ENCODE results near the gene HIGD1A. TPM values are rescaled to one million over a fixed set of nuclear protein-coding genes. Genes with fewer than 3 reads are reported as not detected.
A peak's percentile ranks its signal among the peaks of the same experiment; 100 is the strongest.

The HIGD1A gene
- polyA plus RNA-seq, 1 of the 3 experiments (the other 2 are of a cell fraction): 72.1 TPM

- 74% methylated on average over 2 of the region's 2 CpGs for WGBS (ENCODE audit: low lambda C conversion rate)
- ChIA-PET POLR2A (no interaction called here), CTCF (interaction anchor here (0.9 to 2.9 kb wide), 4 partner anchors 11 to 18 kb away, joined by 3 to 16 read pairs (median 4); no protein-coding TSS in a partner anchor)
- H3K4me2 ChIP-seq: no peak overlapping the region
- H3F3A ChIP-seq (replicated peaks; ENCODE audit: insufficient read depth): no peaks in the 10 kb centered on the region
- peaks cover 0 to 18% of the 10 kb centered on the region in 2 experiments; a peak in 1 of 4 replicates for H3K4me1 ChIP-seq (ENCODE audit: control insufficient read depth in 1 of 2, insufficient read depth in 2 of 2, low read depth in 1 of 2, low read length in 1 of 2)
- H3K4me3 ChIP-seq (ENCODE audit: low read depth in 2 of 2, low read length in 1 of 2): no peak overlapping the region
- H3K9me2 ChIP-seq: no peaks in the 10 kb centered on the region
- TF ChIP-seq TAF1 (IDR thresholded peaks at IDR 0.05; ENCODE audit: borderline replicate concordance, low read depth, low read length) (no peak), NRF1 (IDR thresholded peaks at IDR 0.05; ENCODE audit: low read depth, low read length) (no peak), NFIC (IDR thresholded peaks at IDR 0.05; ENCODE audit: borderline replicate concordance) (no peak), FOXM1 (IDR thresholded peaks at IDR 0.05; ENCODE audit: low read depth) (0 out of 2 replicates have a peak, but pooled peaks have one; percentile 49), RXRA (IDR thresholded peaks at IDR 0.05; ENCODE audit: borderline replicate concordance, low read depth) (no peak)
- H3K9ac ChIP-seq: no peak overlapping the region
- H3K27me3 ChIP-seq (ENCODE audit: insufficient read depth): no peaks in the 10 kb centered on the region
- H2AFZ ChIP-seq (ENCODE audit: low read depth): no peak overlapping the region
- no peaks in the 10 kb centered on the region for H4K20me1 ChIP-seq (ENCODE audit: insufficient read depth)
- no peak for DNase-seq
- H3K9me3 ChIP-seq: no peaks in the 10 kb centered on the region
- no peaks in the 10 kb centered on the region for H3K79me2 ChIP-seq (ENCODE audit: insufficient read depth)
- no peaks in the 10 kb centered on the region for H3K36me3 ChIP-seq (replicated peaks in 1 of 2; ENCODE audit: control insufficient read depth in 1 of 2, insufficient read depth in 2 of 2, low read length in 1 of 2)
- H3K27ac ChIP-seq (ENCODE audit: low read depth in 2 of 2, low read length in 1 of 2): no peak overlapping the region
Measured at GRCh38 chr3:42763021-42763420, 41.3 kb downstream of the HIGD1A start.

- Histone ChIP-seq H3K27me3 (ENCODE audit: insufficient read depth) (no peaks in the 10 kb centered on the region), H4K20me1 (ENCODE audit: insufficient read depth) (no peaks in the 10 kb centered on the region), H3F3A (replicated peaks; ENCODE audit: insufficient read depth) (no peaks in the 10 kb centered on the region), H3K9me3 (no peaks in the 10 kb centered on the region), H3K4me3 (ENCODE audit: low read depth in 2 of 2, low read length in 1 of 2) (no peak overlapping the region), H3K36me3 (replicated peaks in 1 of 2; ENCODE audit: control insufficient read depth in 1 of 2, insufficient read depth in 2 of 2, low read length in 1 of 2) (no peaks in the 10 kb centered on the region), H3K79me2 (ENCODE audit: insufficient read depth) (no peaks in the 10 kb centered on the region), H3K27ac (ENCODE audit: low read depth in 2 of 2, low read length in 1 of 2) (no peak overlapping the region), H3K9me2 (no peaks in the 10 kb centered on the region), H3K4me2 (no peak overlapping the region), H3K4me1 (ENCODE audit: control insufficient read depth in 1 of 2, insufficient read depth in 2 of 2, low read depth in 1 of 2, low read length in 1 of 2) (peaks cover 0 to 18% of the 10 kb centered on the region in 2 experiments; a peak in 1 of 4 replicates), H2AFZ (ENCODE audit: low read depth) (no peak overlapping the region), H3K9ac (no peak overlapping the region)
- WGBS (ENCODE audit: low lambda C conversion rate): 72% methylated on average over 6 of the region's 6 CpGs
- POLR2A ChIA-PET: no interaction called here
- CTCF ChIA-PET: interaction anchor here (0.8 to 2.9 kb wide), 4 partner anchors 12 to 212 kb away, joined by 3 to 16 read pairs (median 4); no protein-coding TSS in a partner anchor
- DNase-seq: no peak
- no peak for TF ChIP-seq TAF1 (IDR thresholded peaks at IDR 0.05; ENCODE audit: borderline replicate concordance, low read depth, low read length)
- no peak for TF ChIP-seq EP300 (IDR thresholded peaks at IDR 0.05; ENCODE audit: borderline replicate concordance in 1 of 2, low read depth in 1 of 2, low read length in 1 of 2)
- TF ChIP-seq GABPA (IDR thresholded peaks at IDR 0.05; ENCODE audit: low read depth): no peak
Measured at GRCh38 chr3:42762046-42762724, 42.1 kb downstream of the HIGD1A start.

GRCh38 chr3:42758126-42758525 is 46.2 kb downstream of the HIGD1A start:
- H3K27ac ChIP-seq (ENCODE audit: low read depth in 2 of 2, low read length in 1 of 2): no peak overlapping the region
- H3K9ac ChIP-seq: no peak overlapping the region
- H2AFZ ChIP-seq (ENCODE audit: low read depth): no peak overlapping the region
- no peaks in the 10 kb centered on the region for H3K27me3 ChIP-seq (ENCODE audit: insufficient read depth)
- 68% methylated on average over 10 of the region's 11 CpGs for WGBS (ENCODE audit: low lambda C conversion rate)
- H3K4me2 ChIP-seq: no peak overlapping the region
- DNase-seq: no peak
- ChIA-PET POLR2A (no interaction called here), CTCF (interaction anchor here (0.9 to 10.3 kb wide), 3 partner anchors 15 to 121 kb away, joined by 3 to 92 read pairs (median 6); no protein-coding TSS in a partner anchor)
- no peaks in the 10 kb centered on the region for H3F3A ChIP-seq (replicated peaks; ENCODE audit: insufficient read depth)
- no peaks in the 10 kb centered on the region for H4K20me1 ChIP-seq (ENCODE audit: insufficient read depth)
- no peak overlapping the region for H3K4me3 ChIP-seq (ENCODE audit: low read depth in 2 of 2, low read length in 1 of 2)
- no peaks in the 10 kb centered on the region for H3K9me3 ChIP-seq
- no peaks in the 10 kb centered on the region for H3K36me3 ChIP-seq (replicated peaks in 1 of 2; ENCODE audit: control insufficient read depth in 1 of 2, insufficient read depth in 2 of 2, low read length in 1 of 2)
- peaks cover 0 to 11% of the 10 kb centered on the region in 2 experiments; a peak in 1 of 4 replicates for H3K4me1 ChIP-seq (ENCODE audit: control insufficient read depth in 1 of 2, insufficient read depth in 2 of 2, low read depth in 1 of 2, low read length in 1 of 2)
- no peaks in the 10 kb centered on the region for H3K79me2 ChIP-seq (ENCODE audit: insufficient read depth)
- no peaks in the 10 kb centered on the region for H3K9me2 ChIP-seq
- TF ChIP-seq NRF1 (IDR thresholded peaks at IDR 0.05; ENCODE audit: low read depth, low read length) (no peak), TCF12 (IDR thresholded peaks at IDR 0.05) (no peak), ELF1 (IDR thresholded peaks at IDR 0.05) (no peak), EZH2phosphoT487 (IDR thresholded peaks at IDR 0.05; ENCODE audit: borderline replicate concordance, low read depth) (no peak), USF1 (IDR thresholded peaks at IDR 0.05; ENCODE audit: borderline replicate concordance, low read depth) (no peak), RAD21 (IDR thresholded peaks at IDR 0.05; ENCODE audit: low read length) (no peak), SIN3A (IDR thresholded peaks at IDR 0.05; ENCODE audit: borderline replicate concordance, low read depth, low read length) (no peak), FOXJ3 (CRISPR knock-in tag; IDR thresholded peaks at IDR 0.05) (no peak), USF2 (IDR thresholded peaks at IDR 0.05; ENCODE audit: borderline replicate concordance, low read depth, low read length) (no peak), TEAD4 (IDR thresholded peaks at IDR 0.05; ENCODE audit: borderline replicate concordance, insufficient read depth) (no peak)

Measured in SK-N-SH (cell line).